ENCODE measurements around the gene DENND2A. TPM values are rescaled to one million over a fixed set of nuclear protein-coding genes. Genes with fewer than 3 reads are reported as not detected.

Gene DENND2A
- total RNA-seq, 2 donors from 2014 or later = 9.2 to 10.5 TPM

DNA sequence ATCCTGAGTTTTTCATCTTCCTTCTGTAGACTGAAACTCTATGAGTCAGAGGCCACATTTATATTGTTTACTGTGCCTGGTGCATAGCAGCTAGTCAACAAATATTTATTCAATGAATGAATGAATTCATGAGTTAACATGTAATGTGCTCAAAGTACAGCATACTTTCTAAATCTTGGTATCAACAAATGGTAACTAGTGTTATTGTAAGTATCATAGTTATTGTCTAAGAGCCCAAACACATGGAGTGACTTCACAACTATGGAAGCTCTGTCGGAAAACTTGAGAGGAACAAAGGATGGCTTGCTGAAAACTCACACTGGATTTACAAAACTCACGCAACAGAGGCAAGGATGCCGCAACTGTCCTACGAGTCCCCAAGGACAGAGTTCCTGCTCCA is 35.9 kb downstream of the DENND2A start:
- no peak overlapping the region for H3K27ac ChIP-seq
- no peaks in the 10 kb centered on the region for H3K9me3 ChIP-seq
- TF ChIP-seq, protein P1, sequence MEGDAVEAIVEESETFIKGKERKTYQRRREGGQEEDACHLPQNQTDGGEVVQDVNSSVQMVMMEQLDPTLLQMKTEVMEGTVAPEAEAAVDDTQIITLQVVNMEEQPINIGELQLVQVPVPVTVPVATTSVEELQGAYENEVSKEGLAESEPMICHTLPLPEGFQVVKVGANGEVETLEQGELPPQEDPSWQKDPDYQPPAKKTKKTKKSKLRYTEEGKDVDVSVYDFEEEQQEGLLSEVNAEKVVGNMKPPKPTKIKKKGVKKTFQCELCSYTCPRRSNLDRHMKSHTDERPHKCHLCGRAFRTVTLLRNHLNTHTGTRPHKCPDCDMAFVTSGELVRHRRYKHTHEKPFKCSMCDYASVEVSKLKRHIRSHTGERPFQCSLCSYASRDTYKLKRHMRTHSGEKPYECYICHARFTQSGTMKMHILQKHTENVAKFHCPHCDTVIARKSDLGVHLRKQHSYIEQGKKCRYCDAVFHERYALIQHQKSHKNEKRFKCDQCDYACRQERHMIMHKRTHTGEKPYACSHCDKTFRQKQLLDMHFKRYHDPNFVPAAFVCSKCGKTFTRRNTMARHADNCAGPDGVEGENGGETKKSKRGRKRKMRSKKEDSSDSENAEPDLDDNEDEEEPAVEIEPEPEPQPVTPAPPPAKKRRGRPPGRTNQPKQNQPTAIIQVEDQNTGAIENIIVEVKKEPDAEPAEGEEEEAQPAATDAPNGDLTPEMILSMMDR (IDR thresholded peaks at IDR 0.05) = no peak
- no peaks in the 10 kb centered on the region for H3K27me3 ChIP-seq
- DNase-seq (ENCODE audit: low spot score) = no peak
- no peak overlapping the region for H3K4me3 ChIP-seq
- no peaks in the 10 kb centered on the region for H3K36me3 ChIP-seq
- H3K4me1 ChIP-seq = peaks cover 0 to 26% of the 10 kb centered on the region in 2 donors

DNA sequence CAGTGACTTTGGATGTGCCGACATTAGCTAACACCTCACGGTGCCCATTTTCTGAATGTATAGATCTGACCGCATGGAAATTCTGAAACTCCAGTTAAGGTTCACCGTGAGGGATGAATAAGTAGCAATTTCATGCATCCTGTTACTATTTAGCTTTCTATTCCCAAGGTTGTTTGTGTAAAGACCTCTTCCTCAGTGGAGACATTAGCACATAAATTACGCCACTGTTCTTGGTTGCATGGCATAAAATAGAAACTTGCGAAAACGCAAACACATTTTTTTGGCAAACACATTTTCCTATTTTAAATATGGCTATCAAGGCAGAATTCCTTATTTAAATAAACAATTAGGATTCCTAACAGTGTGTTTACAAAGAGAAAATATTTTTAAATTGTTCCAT is 36.5 kb downstream of the DENND2A start:
- TF ChIP-seq, protein P1 (IDR thresholded peaks at IDR 0.05) = no peak
- DNase-seq (ENCODE audit: low spot score) = no peak
- Histone ChIP-seq H3K9me3 (no peaks in the 10 kb centered on the region), H3K27ac (no peak overlapping the region), H3K27me3 (no peaks in the 10 kb centered on the region), H3K4me1 (peaks cover 0 to 26% of the 10 kb centered on the region in 2 donors), H3K36me3 (no peaks in the 10 kb centered on the region), H3K4me3 (no peak overlapping the region)

DNA sequence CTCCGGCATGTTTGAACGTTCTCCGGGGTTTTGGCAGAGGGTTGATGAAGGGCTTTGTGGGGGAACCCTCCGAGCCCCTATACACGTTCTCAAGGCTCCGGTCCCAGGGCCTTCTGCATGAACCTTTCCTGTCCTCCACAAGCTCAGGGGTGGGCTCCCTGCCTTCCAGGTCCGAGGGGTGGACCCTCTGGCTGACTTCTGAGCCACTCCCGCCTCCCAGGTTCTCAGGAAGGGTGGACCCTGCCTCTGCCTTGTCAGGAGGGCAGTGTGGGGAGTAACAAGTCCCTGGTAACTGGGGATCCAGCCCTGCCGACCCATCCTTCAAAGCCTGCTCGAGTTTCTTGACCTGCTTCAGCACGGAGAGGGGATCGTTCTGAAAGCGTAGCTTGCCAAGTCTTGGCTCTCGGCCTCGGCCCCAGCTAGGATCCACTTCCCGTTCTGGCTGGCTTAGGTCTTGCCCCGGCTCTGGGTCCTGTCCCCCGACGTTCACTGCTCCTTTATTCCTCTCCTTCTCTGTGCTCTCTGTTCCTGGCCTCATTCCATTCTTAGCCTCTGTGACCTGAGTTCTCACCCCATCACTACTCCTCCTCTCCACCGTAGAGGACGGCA is 38.9 kb downstream of the DENND2A start:
- Histone ChIP-seq H3K27me3 (no peaks in the 10 kb centered on the region), H3K27ac (peak overlapping the region in 1 of 2 donors; percentile 2), H3K36me3 (no peaks in the 10 kb centered on the region), H3K4me3 (no peak overlapping the region), H3K4me1 (peaks cover 0 to 23% of the 10 kb centered on the region in 2 donors), H3K9me3 (no peaks in the 10 kb centered on the region)
- TF ChIP-seq, protein P1 (IDR thresholded peaks at IDR 0.05) = no peak
- no peak for DNase-seq (ENCODE audit: low spot score)

DNA sequence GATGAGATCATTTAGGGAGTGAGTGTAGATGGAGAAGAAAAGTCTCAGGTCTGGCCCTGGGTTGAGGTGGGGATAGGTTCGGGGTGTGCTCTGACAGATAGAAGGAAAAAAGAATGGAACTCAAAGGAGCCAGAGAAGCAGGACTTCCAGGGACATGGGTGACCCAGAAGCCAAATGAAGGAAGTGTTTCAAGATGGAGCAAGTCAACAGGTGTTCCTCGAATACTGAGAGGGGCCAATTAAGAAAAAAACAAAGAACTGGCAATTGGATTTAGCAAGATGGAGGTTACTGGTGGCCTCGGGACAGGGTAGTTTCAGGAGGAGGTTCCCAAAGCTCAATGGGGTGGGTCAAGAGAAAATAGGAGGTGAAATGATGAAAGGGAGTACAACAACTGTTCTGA is 40.3 kb downstream of the DENND2A start:
- Histone ChIP-seq H3K4me3 (no peak overlapping the region), H3K4me1 (peaks cover 0 to 26% of the 10 kb centered on the region in 2 donors), H3K27me3 (no peaks in the 10 kb centered on the region), H3K27ac (no peak overlapping the region), H3K9me3 (no peaks in the 10 kb centered on the region), H3K36me3 (no peaks in the 10 kb centered on the region)
- TF ChIP-seq, protein P1 (IDR thresholded peaks at IDR 0.05) = no peak
- DNase-seq (ENCODE audit: low spot score) = no peak

DNA sequence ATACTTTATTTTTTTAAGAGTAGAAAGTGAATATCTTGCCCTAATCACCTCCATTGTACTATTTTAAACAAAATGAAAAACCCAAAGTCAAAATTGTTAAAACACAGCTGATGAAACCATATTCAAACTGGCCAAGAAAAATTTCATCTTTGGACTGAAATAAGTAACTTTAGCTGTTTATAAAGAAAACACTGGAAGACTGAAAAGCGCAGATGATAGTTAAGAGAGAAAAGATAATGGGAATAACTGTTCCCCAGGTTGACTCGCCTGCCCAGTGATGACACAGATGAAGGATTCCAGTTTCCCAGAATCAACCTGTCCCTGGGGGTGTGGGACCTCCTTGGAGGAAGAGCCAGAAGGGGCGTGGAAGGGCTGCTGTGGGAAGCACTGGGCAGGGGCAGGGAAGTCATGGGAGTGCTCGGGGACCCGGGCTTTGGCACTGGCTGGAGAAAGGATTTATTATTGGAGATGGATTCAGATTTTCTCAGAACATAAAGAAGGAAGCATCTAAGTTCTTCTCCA is 43.1 kb downstream of the DENND2A start:
- Histone ChIP-seq H3K9me3 (no peaks in the 10 kb centered on the region), H3K27me3 (no peaks in the 10 kb centered on the region), H3K27ac (peak overlapping the region; percentile 40 to 58), H3K4me1 (peaks cover 0 to 20% of the 10 kb centered on the region in 2 donors), H3K36me3 (no peaks in the 10 kb centered on the region), H3K4me3 (no peak overlapping the region)
- DNase-seq (ENCODE audit: low spot score) = no peak
- TF ChIP-seq, protein P1 (IDR thresholded peaks at IDR 0.05) = no peak

All from right atrium auricular region (tissue), 2 donors.